Measurements from ENCODE around the gene EXOC1. TPM values are rescaled to one million over a fixed set of nuclear protein-coding genes. Genes with fewer than 3 reads are reported as not detected.

EXOC1 gene
- total and polyA plus RNA-seq, 2 experiments from 2014 or later = 13.4 to 22.2 TPM

GRCh38 chr4:55879224-55879623, 25.8 kb downstream of the EXOC1 start:
- DNase-seq (ENCODE audit: low spot score) (no peak), ATAC-seq (peak; percentile 53)
- no peak overlapping the region for H3K4me3 Mint-ChIP-seq
- Histone ChIP-seq H3K36me3 (ENCODE audit: insufficient read depth) (no peaks in the 10 kb centered on the region; the same call in 1 of the 2 replicates), H2AFZ (no peak overlapping the region), H3K9me2 (ENCODE audit: insufficient read depth) (no peaks in the 10 kb centered on the region), H3F3A (replicated peaks; ENCODE audit: low read depth) (no peaks in the 10 kb centered on the region), H3K4me2 (no peak overlapping the region), H4K20me1 (replicated peaks; ENCODE audit: insufficient read depth) (no peaks in the 10 kb centered on the region; the same call in 1 of the 2 replicates), H3K4me3 (no peak overlapping the region), H3K79me2 (replicated peaks; ENCODE audit: insufficient read depth) (no peaks in the 10 kb centered on the region), H3K27ac (ENCODE audit: low read depth) (no peak overlapping the region), H3K27me3 (ENCODE audit: insufficient read depth) (no peaks in the 10 kb centered on the region), H3K4me1 (ENCODE audit: insufficient read depth) (no peaks in the 10 kb centered on the region)
- TF ChIP-seq ZNF462 (CRISPR knock-in tag; IDR thresholded peaks at IDR 0.05) = no peak
- no peak for TF ChIP-seq JUNB (IDR thresholded peaks at IDR 0.05; ENCODE audit: unreplicated experiment)
- no peak for TF ChIP-seq POLR2AphosphoS5 (IDR thresholded peaks at IDR 0.05; ENCODE audit: low read depth)
- no peak for TF ChIP-seq NANOG (IDR thresholded peaks at IDR 0.05; ENCODE audit: borderline replicate concordance)
- no peak for TF ChIP-seq CREB1 (CRISPR knock-in tag; IDR thresholded peaks at IDR 0.05; ENCODE audit: low read depth)
- no peak for TF ChIP-seq ETS1 (IDR thresholded peaks at IDR 0.05)
- no peak for TF ChIP-seq ZNF331 (CRISPR knock-in tag; IDR thresholded peaks at IDR 0.05; ENCODE audit: low read depth)
- no peak for TF ChIP-seq EZH2 (IDR thresholded peaks at IDR 0.05; ENCODE audit: low read depth, unreplicated experiment)
- no peak for TF ChIP-seq EZH2phosphoT487 (IDR thresholded peaks at IDR 0.05; ENCODE audit: unreplicated experiment)
- no peak for TF ChIP-seq ZNF114 (CRISPR knock-in tag; IDR thresholded peaks at IDR 0.05)
- TF ChIP-seq STAT1 (IDR thresholded peaks at IDR 0.05; ENCODE audit: unreplicated experiment) = no peak
- TF ChIP-seq REST (IDR thresholded peaks at IDR 0.05; ENCODE audit: unreplicated experiment) = no peak
- no peak for TF ChIP-seq CTCF (conservative IDR thresholded peaks at IDR 0.05; ENCODE audit: low read depth in 2 of 2)
- H3K9me3 Mint-ChIP-seq = no peaks in the 10 kb centered on the region
- H3K27ac Mint-ChIP-seq = no peak overlapping the region
- H3K4me1 Mint-ChIP-seq = peaks cover 5% of the 10 kb centered on the region; the same call in 2 of the 3 replicates
- H3K27me3 Mint-ChIP-seq (ENCODE audit: insufficient read depth, low read depth, poor library complexity) = no peaks in the 10 kb centered on the region
- peaks cover 19% of the 10 kb centered on the region for H3K36me3 Mint-ChIP-seq (ENCODE audit: low read depth)
